ENCODE data around the gene YWHAQ. TPM values are rescaled to one million over a fixed set of nuclear protein-coding genes. Genes with fewer than 3 reads are reported as not detected.
A peak's percentile ranks its signal among the peaks of the same experiment; 100 is the strongest.

YWHAQ gene
- total and polyA plus RNA-seq, 9 of the 15 experiments (the other 6 are each of a cell fraction or from before 2014, with no cell fraction given): 63.1 to 359 (median 203) TPM

GRCh38 chr2:9558948-9559381, 71.8 kb downstream of the YWHAQ start:
- FAIRE-seq (no peak), DNase-seq (ENCODE audit: extremely low read depth in 1 of 4, low spot score in 3 of 4) (no peak), ATAC-seq (no peak)
- in situ Hi-C loops (cut with MboI): no loop called here
- no peak overlapping the region for H3K4me2 ChIP-seq (ENCODE audit: insufficient read depth, low read length)
- no TSS peak for BruUV-seq (replicated peaks)
- CTCF ChIA-PET (ENCODE audit: low intra/inter-chr PET ratio): no interaction called here
- H2AFZ ChIP-seq (ENCODE audit: low read depth, low read length): no peak overlapping the region
- peak overlapping the region in 1 of 2 experiments; percentile 13; a peak in 1 of 4 replicates for H3K9ac ChIP-seq (ENCODE audit: insufficient read depth in 1 of 2, low read depth in 2 of 2, low read length in 2 of 2)
- no peaks in the 10 kb centered on the region for H3K27me3 ChIP-seq (ENCODE audit: control insufficient read depth in 2 of 2, insufficient read depth in 2 of 2, low read length in 2 of 2)
- TF ChIP-seq ZSCAN32 (CRISPR knock-in tag; IDR thresholded peaks at IDR 0.05) (peak; percentile 59), ZNF354B (CRISPR knock-in tag; IDR thresholded peaks at IDR 0.05) (no peak), MEF2D (tag; conservative IDR thresholded peaks at IDR 0.05; ENCODE audit: low read depth) (no peak), POLR2G (IDR thresholded peaks at IDR 0.05; ENCODE audit: low read depth, low read length) (no peak), YY1 (IDR thresholded peaks at IDR 0.05; ENCODE audit: borderline replicate concordance in 1 of 3, control insufficient read depth in 1 of 3, extremely low read depth in 1 of 3, insufficient read depth in 3 of 3, insufficient read length in 1 of 3, insufficient replicate concordance in 2 of 3, low read depth in 1 of 3, low read length in 2 of 3) (peak in 2 of 3 experiments; percentile 60 to 78), ZNF431 (CRISPR knock-in tag; IDR thresholded peaks at IDR 0.05) (no peak), ARID2 (IDR thresholded peaks at IDR 0.05) (no peak), GABPA (tag; conservative IDR thresholded peaks at IDR 0.05; ENCODE audit: low read depth) (no peak), ZNF263 (CRISPR knock-in tag; IDR thresholded peaks at IDR 0.05; ENCODE audit: borderline replicate concordance) (no peak), FOXK2 (conservative IDR thresholded peaks at IDR 0.05 in 1 of 2, IDR thresholded peaks at IDR 0.05 in 1 of 2; ENCODE audit: low read depth in 2 of 2) (no peak), HLTF (IDR thresholded peaks at IDR 0.05) (no peak)
- H3K9me1 ChIP-seq (ENCODE audit: control insufficient read depth, insufficient read depth, low read length): no peaks in the 10 kb centered on the region
- peaks cover 29% of the 10 kb centered on the region for H3K79me2 ChIP-seq (ENCODE audit: control insufficient read depth, insufficient read depth, low read length)
- intact Hi-C loops (cut with micrococcal nuclease): loop anchor here (5.0 to 10.0 kb wide), 3 partner anchors 73 to 414 kb away; partner anchors contain the start of gene YWHAQ
- no peaks in the 10 kb centered on the region for H3K36me3 ChIP-seq (ENCODE audit: control insufficient read depth, insufficient read depth, low read length)
- H3K4me1 ChIP-seq (replicated peaks in 1 of 2; ENCODE audit: control insufficient read depth in 2 of 2, insufficient read depth in 2 of 2, low read length in 2 of 2): peaks cover 0 to 9% of the 10 kb centered on the region in 2 experiments; a peak in 2 of 5 replicates
- H3K4me3 ChIP-seq: no peak overlapping the region
- no peaks in the 10 kb centered on the region for H4K20me1 ChIP-seq (replicated peaks; ENCODE audit: control insufficient read depth, insufficient read depth, low read length)
- H3K9me3 ChIP-seq (replicated peaks; ENCODE audit: control insufficient read depth, insufficient read depth, low read depth, low read length): no peaks in the 10 kb centered on the region
- 89% methylated on average over 1 of the region's 1 CpG for WGBS (ENCODE audit: insufficient coverage, low coverage, missing lambda C conversion rate)
- no peak overlapping the region for H3K27ac ChIP-seq (ENCODE audit: extremely low read depth, low read depth, low read length)
- POLR2A ChIA-PET: interaction anchor here (0.6 to 0.9 kb wide), 3 partner anchors 9 to 213 kb away, joined by 3 read pairs; no protein-coding TSS in a partner anchor

Measured in K562 (cell line).